LHCN-M2 (cell line): ENCODE results near the gene TIMMDC1. TPM values are rescaled to one million over a fixed set of nuclear protein-coding genes. Genes with fewer than 3 reads are reported as not detected.

Source experiments
- DNase-seq: peaks from one replicate; pipeline ENCODE4 v3.0.0-alpha.2; 2012; ENCODE audit warnings: low read depth
- polyA plus RNA-seq: library from polyadenylated mRNA; unstranded; fragments of >200 nt; gene quantifications from one replicate; pipeline ENCODE4 v1.2.1, GENCODE V29; 2012; ENCODE audit warnings: missing spikeins
- total RNA-seq: library from RNA; depleted of rRNA; stranded (reverse); fragments of >200 nt; gene quantifications from 2 replicates; pipeline ENCODE4 v1.2.3, GENCODE V29; 2014; rRNA removed

TIMMDC1 gene
- total RNA-seq, result 61.1 and 63.0 TPM in 2 replicates
- 77.7 TPM for polyA plus RNA-seq

DNA sequence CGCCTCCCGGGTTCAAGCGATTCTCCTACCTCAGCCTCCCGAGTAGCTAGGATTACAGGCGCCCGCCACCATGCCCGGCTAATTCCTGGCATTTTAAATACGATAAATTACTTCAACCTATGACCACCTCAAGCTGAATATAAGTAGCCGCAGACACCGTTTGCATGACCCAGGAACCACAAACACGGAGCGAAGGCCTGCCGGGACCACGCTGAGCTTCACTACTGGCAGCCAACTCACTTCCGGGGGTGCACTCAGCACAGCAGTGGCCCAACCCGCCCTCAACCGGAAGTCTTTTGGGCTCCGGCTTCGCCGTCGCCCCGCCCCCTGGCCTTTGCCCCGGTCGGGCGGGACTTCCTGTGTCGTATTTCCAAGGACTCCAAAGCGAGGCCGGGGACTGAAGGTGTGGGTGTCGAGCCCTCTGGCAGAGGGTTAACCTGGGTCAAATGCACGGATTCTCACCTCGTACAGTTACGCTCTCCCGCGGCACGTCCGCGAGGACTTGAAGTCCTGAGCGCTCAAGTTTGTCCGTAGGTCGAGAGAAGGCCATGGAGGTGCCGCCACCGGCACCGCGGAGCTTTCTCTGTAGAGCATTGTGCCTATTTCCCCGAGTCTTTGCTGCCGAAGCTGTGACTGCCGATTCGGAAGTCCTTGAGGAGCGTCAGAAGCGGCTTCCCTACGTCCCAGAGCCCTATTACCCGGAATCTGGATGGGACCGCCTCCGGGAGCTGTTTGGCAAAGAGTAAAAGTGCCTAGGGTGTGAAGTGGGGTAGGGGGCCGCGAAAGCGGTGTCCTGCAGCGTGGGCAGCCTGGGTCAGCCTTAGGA, at the start of gene TIMMDC1:
Gene TIMMDC1 (plus strand): TSS at position 362 of the 826 bp plus-strand sequence. CDS start 187 bp downstream, at position 549.
- DNase-seq, result peak; percentile 95

DNA sequence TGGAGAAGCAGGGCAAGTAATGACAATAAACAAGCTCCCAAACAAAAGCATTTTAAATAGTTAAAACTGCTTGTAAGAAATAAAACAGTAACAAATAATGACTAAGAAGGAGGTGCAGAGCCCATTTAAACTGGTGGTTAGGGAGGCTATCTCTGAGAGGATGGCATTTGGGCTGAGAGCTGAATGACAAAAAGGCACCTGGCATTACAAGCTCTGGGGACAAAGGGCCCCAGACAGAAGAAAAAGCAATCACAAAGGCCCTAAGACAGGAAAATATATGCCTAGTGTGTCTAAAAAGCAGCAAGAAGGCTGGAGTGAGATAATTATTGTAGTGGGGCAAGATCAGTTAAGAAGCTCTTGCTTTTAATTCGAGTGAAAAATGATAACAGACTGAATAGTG, 44.5 kb upstream of the TIMMDC1 start:
- DNase-seq, result no peak

- no peak for DNase-seq
Observed at GRCh38 chr3:119456469-119456868, 41.9 kb upstream of the TIMMDC1 start.

DNA sequence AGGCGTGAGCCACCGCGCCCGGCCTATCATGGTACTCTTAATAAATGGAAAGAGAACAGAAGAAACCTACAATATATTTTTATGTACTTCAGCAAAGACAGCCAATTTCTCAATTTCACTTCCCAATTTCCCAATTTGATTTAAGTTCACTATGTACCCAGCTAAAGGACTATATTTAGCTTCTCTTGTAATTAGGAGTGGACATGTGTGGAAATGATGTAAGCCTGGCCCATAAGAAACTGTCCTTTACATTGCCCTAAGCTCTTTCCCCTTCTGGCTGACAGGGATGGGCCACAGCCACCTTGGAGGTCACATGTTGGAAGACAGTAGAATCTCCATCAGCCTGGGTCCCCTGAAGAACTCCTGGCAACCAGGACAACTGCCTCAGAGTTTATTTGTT, 41.1 kb upstream of the TIMMDC1 start:
- DNase-seq, result no peak

GRCh38 chr3:119463171-119464169, 34.9 kb upstream of the TIMMDC1 start, which contains the start of gene TMEM39A:
TMEM39A (minus strand) TSS chr3:119463615; CDS start chr3:119462074, 1,541 bp downstream.
- peak; percentile 97 for DNase-seq

- no peak for DNase-seq
Observed at GRCh38 chr3:119468041-119468440, 30.3 kb upstream of the TIMMDC1 start.

- DNase-seq, result peak; percentile 18
Observed at GRCh38 chr3:119469418-119470189, 28.7 kb upstream of the TIMMDC1 start.

GRCh38 chr3:119470866-119471265, 27.5 kb upstream of the TIMMDC1 start:
- DNase-seq, result no peak

- DNase-seq, result no peak
Observed at GRCh38 chr3:119481079-119481478, 17.3 kb upstream of the TIMMDC1 start.

- no peak for DNase-seq
Observed at GRCh38 chr3:119483101-119483500, 15.2 kb upstream of the TIMMDC1 start.

GRCh38 chr3:119485563-119485962, 12.8 kb upstream of the TIMMDC1 start:
- no peak for DNase-seq

- no peak for DNase-seq
Observed at GRCh38 chr3:119490153-119490552, 8.2 kb upstream of the TIMMDC1 start.

GRCh38 chr3:119492128-119492527, 6.2 kb upstream of the TIMMDC1 start:
- no peak for DNase-seq

DNA sequence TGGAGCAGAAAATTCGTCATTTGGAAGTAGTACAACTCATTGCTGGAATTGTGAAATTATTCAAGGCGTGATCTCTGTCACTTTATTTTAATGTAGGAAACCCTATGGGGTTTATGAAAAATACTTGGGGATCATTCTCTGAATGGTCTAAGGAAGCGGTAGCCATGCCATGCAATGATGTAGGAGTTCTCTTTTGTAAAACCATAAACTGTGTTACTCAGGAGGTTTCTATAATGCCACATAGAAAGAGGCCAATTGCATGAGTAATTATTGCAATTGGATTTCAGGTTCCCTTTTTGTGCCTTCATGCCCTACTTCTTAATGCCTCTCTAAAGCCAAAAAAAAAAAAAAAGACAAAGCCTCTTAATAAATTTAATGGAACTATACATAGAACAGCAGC, 5.5 kb upstream of the TIMMDC1 start:
- DNase-seq, result no peak

DNA sequence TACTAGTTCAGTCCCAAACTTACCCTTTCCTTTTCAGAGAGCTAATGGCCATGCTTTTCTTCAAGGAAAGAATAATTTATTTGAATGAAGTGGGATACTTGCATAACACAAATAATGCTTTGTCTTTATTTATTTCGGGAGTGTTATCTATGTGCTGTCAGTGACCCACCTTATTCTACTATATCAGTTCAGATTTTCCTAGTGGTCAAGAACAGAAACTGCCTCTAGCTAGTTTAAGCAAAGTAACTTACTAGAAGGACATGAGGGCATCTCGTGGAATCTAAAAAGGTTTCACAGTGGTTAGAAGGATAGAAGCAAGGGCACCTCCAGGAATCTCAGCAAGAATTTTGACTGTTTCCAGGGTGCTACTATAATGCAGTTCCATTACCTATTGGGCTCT, 3.8 kb upstream of the TIMMDC1 start:
- no peak for DNase-seq

DNA sequence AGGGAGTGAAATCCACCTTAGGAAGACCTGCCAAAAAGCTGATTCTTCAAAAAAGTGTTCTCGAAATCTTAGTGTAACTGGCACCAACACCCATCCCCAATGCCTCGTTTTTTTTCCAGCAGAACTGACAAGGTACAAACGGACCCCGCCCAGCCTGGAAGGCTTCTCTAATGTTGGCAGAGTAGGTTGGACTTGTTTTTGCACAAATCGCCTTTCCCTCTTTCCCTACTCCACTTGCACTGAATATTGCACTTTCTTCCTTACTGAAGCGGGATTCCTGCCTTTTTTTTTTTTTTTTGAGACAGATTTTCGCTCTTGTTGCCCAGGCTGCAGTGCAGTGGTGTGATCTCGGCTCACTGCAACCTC, 544 bp upstream of the TIMMDC1 start:
- DNase-seq, result peak; percentile 4

DNA sequence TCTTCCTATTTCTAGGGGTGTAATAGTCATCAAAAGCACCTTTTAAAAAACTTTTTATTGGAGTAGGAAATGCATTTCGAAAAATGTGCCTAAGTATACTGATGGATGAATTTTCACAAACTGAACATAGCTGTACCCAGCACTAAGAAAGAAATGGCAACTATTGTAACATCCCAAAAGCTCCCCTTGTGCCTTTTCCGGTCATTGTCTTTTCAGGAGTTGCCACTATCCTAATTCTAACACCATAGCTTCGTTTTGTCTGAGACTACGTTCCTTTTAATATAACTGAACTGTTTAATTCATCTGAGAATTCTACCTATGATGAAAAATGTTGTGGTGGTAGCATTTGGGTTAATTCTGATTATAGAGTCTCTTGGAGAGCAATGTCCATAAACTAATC, 1.9 kb downstream of the TIMMDC1 start:
- no peak for DNase-seq

- no peak for DNase-seq
Observed at GRCh38 chr3:119500901-119501300, 2.6 kb downstream of the TIMMDC1 start.

DNA sequence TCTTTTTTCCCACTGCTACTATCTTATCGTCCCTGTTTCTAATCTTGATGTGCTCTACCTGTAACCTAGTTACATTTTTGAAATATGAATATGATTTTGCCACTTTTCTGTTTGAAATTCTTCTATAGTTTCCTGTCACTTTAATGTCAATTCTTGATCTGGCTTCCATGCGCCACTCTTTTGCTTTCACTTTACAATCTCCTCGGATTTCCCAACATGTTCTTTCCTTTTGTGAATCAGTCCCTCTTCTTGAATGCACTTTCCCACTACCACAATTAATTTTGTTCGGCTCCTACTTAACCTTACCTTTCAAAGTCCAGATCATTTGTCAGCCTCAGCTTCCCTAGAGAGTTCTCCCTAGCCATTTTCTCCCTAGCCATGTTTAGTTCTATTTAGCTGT, 8.3 kb downstream of the TIMMDC1 start:
- DNase-seq, result no peak

DNA sequence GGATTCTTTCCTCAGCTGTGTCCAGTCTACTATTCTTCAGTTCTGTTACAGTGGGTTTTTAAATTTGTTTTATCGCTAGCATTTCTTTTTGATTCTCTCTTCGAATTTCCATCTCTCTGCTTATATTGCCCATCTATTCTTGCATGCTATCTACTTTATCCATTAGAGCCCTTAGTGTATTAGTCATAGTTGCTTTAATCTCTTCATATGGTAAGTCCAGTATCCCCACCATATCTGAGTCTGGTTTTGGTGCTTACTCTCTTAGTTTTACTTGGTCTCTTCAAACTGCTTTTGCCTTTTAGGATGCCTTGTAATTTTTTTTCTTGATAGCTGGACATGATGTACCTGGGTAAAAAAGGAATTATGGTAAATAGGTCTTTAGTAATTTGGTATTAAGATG, 9.1 kb downstream of the TIMMDC1 start:
- no peak for DNase-seq

DNA sequence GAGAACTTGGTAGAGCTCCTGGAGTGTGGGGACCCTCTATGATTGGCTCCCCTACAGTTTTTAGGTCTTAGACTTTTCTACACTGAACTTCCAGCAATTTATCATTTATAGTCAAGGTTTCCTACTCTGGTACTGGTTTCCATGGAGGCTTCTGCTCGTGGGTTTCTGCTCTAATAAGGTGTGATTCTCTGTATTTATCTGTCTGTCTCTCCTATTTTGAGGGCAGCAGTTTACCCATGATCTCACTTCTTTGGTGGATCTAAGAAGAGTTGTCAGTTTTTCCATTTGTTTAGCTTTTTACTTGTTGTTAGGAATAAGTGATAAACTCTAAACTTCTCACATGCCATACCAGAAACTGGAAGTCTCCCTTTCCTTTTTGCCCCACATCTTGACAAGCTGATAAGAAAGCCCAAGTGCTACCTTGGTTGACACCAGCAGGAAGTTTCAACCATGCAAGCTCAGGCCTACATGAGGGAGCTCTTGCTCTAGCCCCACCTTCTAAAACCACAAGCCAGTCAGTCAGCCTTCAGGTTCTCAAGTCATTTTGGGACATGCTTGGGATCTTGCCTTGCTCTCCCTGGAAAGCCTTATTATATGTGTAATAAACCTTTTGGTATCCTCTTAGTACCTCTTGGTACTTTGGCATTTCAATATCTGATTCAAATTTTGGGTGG, 10.0 kb downstream of the TIMMDC1 start:
- no peak for DNase-seq
